H1 (cell line): ENCODE data around the gene FUNDC2. TPM values are rescaled to one million over a fixed set of nuclear protein-coding genes. Genes with fewer than 3 reads are reported as not detected.

Experiments used
- CTCF ChIA-PET: fragments of 300-600 bp; sonication (Branson Sonifier 250); formaldehyde crosslinking; loops from one replicate; lab custom pipeline; 2021; ENCODE audit not compliant: partially characterized antibody; lab: Charles Lee
- POLR2A ChIA-PET: fragments of 300-600 bp; sonication (Branson Sonifier 250); formaldehyde crosslinking; loops from one replicate; lab custom pipeline; 2021; ENCODE audit warnings: inconsistent platforms; ENCODE audit not compliant: partially characterized antibody; lab: Charles Lee
- DNase-seq, 2 experiments: peaks; one replicate each; pipeline versions ENCODE4 v3.0.0 to v3.0.0-alpha.2; 2010 to 2022; ENCODE audit warnings: low spot score in 2 of 2, low read depth in 1 of 2, mixed read lengths in 1 of 2
- FAIRE-seq: peaks from 2 replicates; lab custom pipeline; 2011; peaks lifted over from hg19 to GRCh38; lab: Jason Lieb, UNC
- H2AFZ ChIP-seq: 2 replicates; pipeline ENCODE4 v1.8.1; 2012; ENCODE audit warnings: low read length, inconsistent platforms
- H2AK5ac ChIP-seq: 2 replicates; pipeline ENCODE4 v1.6.1; 2013; ENCODE audit warnings: low read depth, low read length
- H2BK120ac ChIP-seq: replicated peaks from 2 replicates; pipeline ENCODE3; 2013; ENCODE audit warnings: low read depth, low read length, inconsistent platforms
- H2BK12ac ChIP-seq: 2 replicates; pipeline ENCODE4 v1.6.1; 2013; ENCODE audit warnings: low read depth, low read length
- H2BK15ac ChIP-seq: 2 replicates; pipeline ENCODE4 v1.6.1; 2013; ENCODE audit warnings: low read length
- H2BK20ac ChIP-seq: 2 replicates; pipeline ENCODE4 v1.6.1; 2013; ENCODE audit warnings: low read length
- H2BK5ac ChIP-seq: 2 replicates; pipeline ENCODE4 v1.6.1; 2013; ENCODE audit warnings: low read depth, low read length
- H3K14ac ChIP-seq: 2 replicates; pipeline ENCODE4 v1.6.1; 2013; ENCODE audit warnings: inconsistent platforms; ENCODE audit not compliant: insufficient read length
- H3K18ac ChIP-seq: 2 replicates; pipeline ENCODE4 v1.6.1; 2013; ENCODE audit warnings: low read length; ENCODE audit errors: extremely low read depth
- H3K23ac ChIP-seq: 2 replicates; pipeline ENCODE4 v1.6.1; 2013; ENCODE audit warnings: inconsistent platforms; ENCODE audit not compliant: insufficient read length
- H3K23me2 ChIP-seq: 2 replicates; pipeline ENCODE4 v1.6.1; 2013; ENCODE audit warnings: low read depth, low read length
- H3K27ac ChIP-seq: 2 replicates; pipeline ENCODE4 v1.6.1; 2011; ENCODE audit warnings: low read depth, low read length, inconsistent platforms
- H3K27me3 ChIP-seq, 4 experiments: replicated peaks in 1 of 4; 1 replicate in 1 of 4; 2 replicates in 3 of 4; pipeline versions ENCODE4 v1.6.1 to v1.8.1; 2011 to 2013; ENCODE audit warnings: low read length in 3 of 4, mild to moderate bottlenecking in 3 of 4, inconsistent platforms in 2 of 4, mixed read lengths in 2 of 4, moderate library complexity in 1 of 4; ENCODE audit not compliant: control insufficient read depth in 3 of 4, insufficient read depth in 3 of 4; ENCODE audit errors: extremely low read depth in 1 of 4
- H3K36me3 ChIP-seq, 4 experiments: 2 replicates each; pipeline versions ENCODE4 v1.6.1 to v1.8.1; 2011 to 2013; ENCODE audit warnings: mild to moderate bottlenecking in 4 of 4, low read length in 3 of 4, moderate library complexity in 2 of 4, control low read depth in 1 of 4, inconsistent platforms in 1 of 4; ENCODE audit not compliant: insufficient read depth in 4 of 4, control insufficient read depth in 2 of 4
- H3K4ac ChIP-seq: replicated peaks from 2 replicates; pipeline ENCODE3; 2013; ENCODE audit warnings: low read length, low read depth, mixed read lengths, inconsistent platforms; ENCODE audit not compliant: insufficient read length
- H3K4me1 ChIP-seq, 4 experiments: replicated peaks in 1 of 4; 1 replicate in 1 of 4; 2 replicates in 3 of 4; pipeline versions ENCODE4 v1.6.1 to v1.8.1; 2011 to 2013; ENCODE audit warnings: low read length in 3 of 4, inconsistent platforms in 2 of 4, mixed read lengths in 1 of 4; ENCODE audit not compliant: insufficient read depth in 4 of 4, control insufficient read depth in 3 of 4
- H3K4me2 ChIP-seq, 2 experiments: 2 replicates each; pipeline versions ENCODE4 v1.6.1 to v1.8.1; 2011 to 2013; ENCODE audit warnings: low read depth in 2 of 2, low read length in 2 of 2, control low read depth in 1 of 2, inconsistent platforms in 1 of 2, mild to moderate bottlenecking in 1 of 2; ENCODE audit not compliant: insufficient read depth in 1 of 2
- H3K4me3 ChIP-seq, 4 experiments: fragments of 200-600, 300-600 bp in 1 of 4; sonication (generic), shearing (Covaris generic), sonication (Bioruptor Twin) in 1 of 4; 2 replicates each; pipeline versions ENCODE4 v1.5.1 to v1.8.1; 2011 to 2016; ENCODE audit warnings: low read length in 4 of 4, low read depth in 3 of 4, control low read depth in 2 of 4, inconsistent platforms in 2 of 4, mild to moderate bottlenecking in 2 of 4, mixed read lengths in 1 of 4, moderate library complexity in 1 of 4; ENCODE audit not compliant: insufficient read depth in 2 of 4; ENCODE audit errors: extremely low read depth in 1 of 4
- H3K56ac ChIP-seq: replicated peaks from 2 replicates; pipeline ENCODE3; 2013; ENCODE audit warnings: low read depth, mild to moderate bottlenecking, mixed read lengths, low read length, inconsistent platforms; ENCODE audit not compliant: insufficient read length
- H3K79me1 ChIP-seq: 2 replicates; pipeline ENCODE4 v1.6.1; 2013; ENCODE audit warnings: low read depth, low read length, control low read depth
- H3K79me2 ChIP-seq, 2 experiments: 2 replicates each; pipeline versions ENCODE4 v1.6.1 to v1.8.1; 2012 to 2013; ENCODE audit warnings: low read length in 2 of 2, mild to moderate bottlenecking in 2 of 2, inconsistent platforms in 1 of 2; ENCODE audit not compliant: insufficient read depth in 2 of 2, control insufficient read depth in 1 of 2
- H3K9ac ChIP-seq, 4 experiments: replicated peaks in 1 of 4; 1 replicate in 1 of 4; 2 replicates in 3 of 4; pipeline versions ENCODE4 v1.6.1 to v1.8.1; 2011 to 2013; ENCODE audit warnings: low read depth in 3 of 4, low read length in 3 of 4, control low read depth in 2 of 4, mild to moderate bottlenecking in 2 of 4, moderate library complexity in 2 of 4, inconsistent platforms in 1 of 4; ENCODE audit errors: extremely low read depth in 1 of 4
- H3K9me3 ChIP-seq, 2 experiments: 2 replicates each; pipeline versions ENCODE4 v1.6.1 to v1.8.1; 2012 to 2013; ENCODE audit warnings: mild to moderate bottlenecking in 2 of 2, moderate library complexity in 2 of 2, control low read depth in 1 of 2, inconsistent platforms in 1 of 2, low read depth in 1 of 2, low read length in 1 of 2, mixed read lengths in 1 of 2; ENCODE audit not compliant: insufficient read depth in 2 of 2
- H4K20me1 ChIP-seq, 2 experiments: replicated peaks in 1 of 2; 2 replicates each; pipeline versions ENCODE3 to v1.8.1; 2011 to 2013; ENCODE audit warnings: inconsistent platforms in 2 of 2, low read length in 2 of 2, mild to moderate bottlenecking in 1 of 2; ENCODE audit not compliant: insufficient read depth in 2 of 2, control insufficient read depth in 1 of 2
- H4K5ac ChIP-seq: 2 replicates; pipeline ENCODE4 v1.6.1; 2013; ENCODE audit warnings: low read length, low read depth, mixed read lengths, inconsistent platforms; ENCODE audit not compliant: insufficient read length
- H4K8ac ChIP-seq: 2 replicates; pipeline ENCODE4 v1.8.0; 2013; ENCODE audit warnings: mild to moderate bottlenecking, moderate library complexity, low read length, inconsistent platforms; ENCODE audit not compliant: insufficient read depth; ENCODE audit errors: extremely low read depth
- H4K91ac ChIP-seq: replicated peaks from 2 replicates; pipeline ENCODE3; 2013; ENCODE audit warnings: low read length, mixed read lengths, inconsistent platforms; ENCODE audit not compliant: insufficient read length
- ATF3 ChIP-seq: IDR thresholded peaks from 2 replicates; pipeline ENCODE4 v1.6.1; 2011; ENCODE audit warnings: low read depth, mild to moderate bottlenecking, low read length; ENCODE audit not compliant: insufficient read depth
- BCL11A ChIP-seq, 2 experiments: IDR thresholded peaks; one replicate each; pipeline ENCODE4 v1.6.1; 2011; ENCODE audit warnings: low read depth in 2 of 2, low read length in 2 of 2, mild to moderate bottlenecking in 2 of 2
- CTCF ChIP-seq, 3 experiments: IDR thresholded peaks; 1 replicate in 2 of 3; 2 replicates in 1 of 3; pipeline versions ENCODE4 v1.5.1 to v1.6.1; 2011; ENCODE audit warnings: low read length in 3 of 3, mild to moderate bottlenecking in 3 of 3, inconsistent platforms in 2 of 3, low read depth in 1 of 3, moderate library complexity in 1 of 3; ENCODE audit not compliant: insufficient read depth in 1 of 3; ENCODE audit errors: control extremely low read depth in 1 of 3
- JUN ChIP-seq: IDR thresholded peaks from 2 replicates; pipeline ENCODE4 v1.6.1; 2011; ENCODE audit warnings: low read depth, mild to moderate bottlenecking, improper control_type of control experiment, low read length
- MAX ChIP-seq: IDR thresholded peaks from 2 replicates; pipeline ENCODE4 v1.6.1; 2012; ENCODE audit warnings: inconsistent platforms
- RAD21 ChIP-seq, 2 experiments: IDR thresholded peaks in 1 of 2; conservative IDR thresholded peaks in 1 of 2; 2 replicates each; pipeline ENCODE4 v1.6.1; 2011; ENCODE audit warnings: low read depth in 2 of 2, low read length in 2 of 2, improper control_type of control experiment in 1 of 2, inconsistent platforms in 1 of 2, mild to moderate bottlenecking in 1 of 2, moderate library complexity in 1 of 2
- RNF2 ChIP-seq: fragments of 200-900, 300-1000 bp; sonication (generic); IDR thresholded peaks from 2 replicates; pipeline ENCODE4 v1.7.1; 2016; ENCODE audit warnings: borderline replicate concordance, low read depth, mild to moderate bottlenecking, antibody characterized with exemption, low read length; ENCODE audit not compliant: poor library complexity, severe bottlenecking; ENCODE audit errors: missing control alignments
- WGBS, 2 experiments: shearing (Covaris generic) in 1 of 2; methylation state at CpG; one replicate each; pipeline versions ENCODE4 v1.1.6 to v1.1.7; 2013 to 2015; ENCODE audit warnings: low lambda C conversion rate in 2 of 2, mixed read lengths in 2 of 2, inconsistent platforms in 1 of 2, low coverage in 1 of 2, missing lambda C conversion rate in 1 of 2; ENCODE audit not compliant: insufficient replicate concordance in 2 of 2, insufficient coverage in 1 of 2, insufficient read length in 1 of 2; ENCODE audit errors: extremely low coverage in 1 of 2, missing lambda C conversion rate in 1 of 2; 5-methylcytosine and 5-hydroxymethylcytosine counted together
- polyA plus RNA-seq, 7 experiments: library from polyadenylated mRNA; depleted of rRNA in 3 of 7; stranded (reverse) in 5 of 7; unstranded in 2 of 7; fragments of >200 nt in 5 of 7; fragments of 200-250 nt in 2 of 7; gene quantifications; 1 replicate in 5 of 7; 2 replicates in 1 of 7; 4 replicates in 1 of 7; pipeline versions ENCODE4 v1.2.1 to v1.2.3, GENCODE V29; 2011 to 2013; ENCODE audit warnings: missing spikeins in 2 of 7, mixed read lengths in 2 of 7
- total RNA-seq: library from RNA; stranded (reverse); fragmentation: NEBNext Ultra II Directional; extraction: Animal tissue kit (Norgen Biotek cat#: 25700); gene quantifications from 2 replicates; pipeline ENCODE4 v1.2.1, GENCODE V29; 2021

The FUNDC2 gene
- total and polyA plus RNA-seq, 2 of the 8 experiments (the other 6 are each of a cell fraction or from before 2014, with no cell fraction given) = 67.7 to 93.7 TPM

- FAIRE-seq (peak; percentile 88), DNase-seq (peak; percentile 5 to 75)
- Histone ChIP-seq H4K5ac (no peak overlapping the region), H2BK5ac (no peak overlapping the region), H3K79me1 (no peaks in the 10 kb centered on the region), H3K14ac (no peak overlapping the region), H2BK120ac (no peak overlapping the region), H4K8ac (no peak overlapping the region), H4K91ac (no peak overlapping the region), H3K56ac (no peak overlapping the region), H3K36me3 (no peaks in the 10 kb centered on the region), H3K9me3 (no peaks in the 10 kb centered on the region), H2BK20ac (no peak overlapping the region), H2BK15ac (no peak overlapping the region), H2AK5ac (no peak overlapping the region), H3K79me2 (no peaks in the 10 kb centered on the region), H3K23ac (no peak overlapping the region), H2BK12ac (no peak overlapping the region), H3K4me1 (no peaks in the 10 kb centered on the region), H3K4ac (no peak overlapping the region), H4K20me1 (no peaks in the 10 kb centered on the region), H3K27ac (no peak overlapping the region), H3K23me2 (no peaks in the 10 kb centered on the region), H2AFZ (no peak overlapping the region), H3K27me3 (no peaks in the 10 kb centered on the region), H3K18ac (no peak overlapping the region), H3K4me2 (no peak overlapping the region), H3K4me3 (peak overlapping the region in 1 of 4 experiments; percentile 17; a peak in 1 of 8 replicates), H3K9ac (no peak overlapping the region)
- ChIA-PET POLR2A (no interaction called here), CTCF (interaction anchor here (0.7 to 6.5 kb wide), 7 partner anchors 9 to 104 kb away, joined by 3 to 30 read pairs (median 3); no protein-coding TSS in a partner anchor)
- WGBS, 2 experiments = 25% methylated on average over 9 of the region's 11 CpGs; no CpG with 5 or more reads in 1 of the 2 experiments
- no peak for TF ChIP-seq JUN
- peak; percentile 87 to 89 for TF ChIP-seq RAD21 (IDR thresholded peaks at IDR 0.05 in 1 of 2, conservative IDR thresholded peaks at IDR 0.05 in 1 of 2; ENCODE audit: low read depth in 2 of 2, low read length in 2 of 2)
- TF ChIP-seq BCL11A (IDR thresholded peaks at IDR 0.05; ENCODE audit: low read depth in 2 of 2, low read length in 2 of 2) = no peak
- TF ChIP-seq CTCF (IDR thresholded peaks at IDR 0.05; ENCODE audit: control extremely low read depth in 1 of 3, insufficient read depth in 1 of 3, low read depth in 1 of 3, low read length in 3 of 3) = peak; percentile 24 to 84 (median 64)
- no peak for TF ChIP-seq MAX
- TF ChIP-seq ATF3 = no peak
- no peak for TF ChIP-seq RNF2
Observed at GRCh38 chrX:154980330-154981115, 46.1 kb upstream of the FUNDC2 start.
